Panc1 (cell line): Measurements from ENCODE around the gene TERB1. TPM values are rescaled to one million over a fixed set of nuclear protein-coding genes. Genes with fewer than 3 reads are reported as not detected.

Experiments
- ATAC-seq: fragments of 200-7000 bp; cut with Tn5 transposase; 2 replicates; pipeline ENCODE4 v1.9.1; 2020; ENCODE audit warnings: mild to moderate bottlenecking, moderate library complexity
- BruUV-seq: library from RNA; stranded (reverse); fragments of 400-500 nt; replicated peaks from 2 replicates; lab custom pipeline; 2021; lab: Mats Ljungman, UMichigan
- CTCF ChIA-PET: fragments of 300-600 bp; sonication (Branson Sonifier 250); formaldehyde crosslinking; loops from one replicate; lab custom pipeline; 2022; ENCODE audit warnings: antibody characterized with exemption; lab: Charles Lee
- POLR2A ChIA-PET: fragments of 300-600 bp; sonication (Branson Sonifier 250); formaldehyde crosslinking; loops from one replicate; lab custom pipeline; 2022; ENCODE audit warnings: antibody characterized with exemption; lab: Charles Lee
- DNase-seq: peaks from one replicate; pipeline ENCODE4 v3.0.0-alpha.2; 2010; ENCODE audit warnings: low read depth, low spot score
- H3K27ac ChIP-seq: 2 replicates; pipeline ENCODE4 v1.5.1; 2011; ENCODE audit warnings: mild to moderate bottlenecking, low read length, inconsistent platforms
- H3K27me3 ChIP-seq: fragments of 200-500 bp; sonication (Bioruptor generic); 2 replicates; pipeline ENCODE4 v1.6.0; 2014; ENCODE audit warnings: low read length, inconsistent platforms; ENCODE audit not compliant: control insufficient read depth, insufficient read depth
- H3K36me3 ChIP-seq: fragments of 200-500 bp; sonication (Bioruptor generic); 2 replicates; pipeline ENCODE4 v1.5.1; 2014; ENCODE audit warnings: inconsistent platforms, mild to moderate bottlenecking, low read length, moderate library complexity; ENCODE audit not compliant: control insufficient read depth, insufficient read depth
- H3K4me1 ChIP-seq: 2 replicates; pipeline ENCODE4 v1.5.1; 2011; ENCODE audit warnings: inconsistent platforms, mild to moderate bottlenecking, low read length, moderate library complexity; ENCODE audit not compliant: control insufficient read depth, insufficient read depth
- H3K4me3 ChIP-seq, 2 experiments: 2 replicates each; pipeline ENCODE4 v1.5.1; 2011 to 2012; ENCODE audit warnings: low read depth in 2 of 2, low read length in 2 of 2, mild to moderate bottlenecking in 2 of 2, inconsistent platforms in 1 of 2, moderate library complexity in 1 of 2
- H3K9me3 ChIP-seq: fragments of 200-500 bp; sonication (Bioruptor generic); 2 replicates; pipeline ENCODE4 v1.5.1; 2014; ENCODE audit warnings: low read depth, mild to moderate bottlenecking, inconsistent platforms, low read length, moderate library complexity; ENCODE audit not compliant: control insufficient read depth, insufficient read depth
- CTCF ChIP-seq: fragments of 450-650 bp; IDR thresholded peaks from 2 replicates; pipeline ENCODE4 v1.5.1; 2017; ENCODE audit warnings: mild to moderate bottlenecking
- POLR2AphosphoS5 ChIP-seq: IDR thresholded peaks from 2 replicates; pipeline ENCODE4 v1.6.1; 2012; ENCODE audit warnings: mild to moderate bottlenecking, low read depth, low read length, moderate library complexity
- REST ChIP-seq, 2 experiments: IDR thresholded peaks; 2 replicates each; pipeline ENCODE4 v1.6.1; 2011 to 2012; ENCODE audit warnings: low read depth in 2 of 2, control low read depth in 1 of 2, low read length in 1 of 2, mild to moderate bottlenecking in 1 of 2, moderate library complexity in 1 of 2; ENCODE audit not compliant: insufficient read depth in 1 of 2
- SIN3A ChIP-seq: IDR thresholded peaks from 2 replicates; pipeline ENCODE4 v1.6.1; 2012; ENCODE audit warnings: low read depth, mild to moderate bottlenecking, low read length, moderate library complexity, borderline replicate concordance; ENCODE audit not compliant: insufficient read depth
- TCF7L2 ChIP-seq: IDR thresholded peaks from 2 replicates; pipeline ENCODE4 v1.6.1; 2011; ENCODE audit warnings: mild to moderate bottlenecking, low read depth, low read length, inconsistent platforms
- in situ Hi-C: cut with HindIII; loops from 2 replicates; pipeline ENCODE4 v1.10.0; 2016; ENCODE audit warnings: low sequenced_read_pairs, low pct_unique_long_range_greater_than_20kb
- intact Hi-C: fragments of 100-400 bp; cut with micrococcal nuclease; formaldehyde crosslinking; loops from one replicate; pipeline ENCODE4 v1.10.0; 2022; ENCODE audit not compliant: unreplicated experiment
- total RNA-seq: library from RNA; stranded (reverse); gene quantifications from one replicate; pipeline ENCODE4 v1.2.1, GENCODE V29; 2021; ENCODE audit not compliant: unreplicated experiment

Gene TERB1
- total RNA-seq, 1 experiment from 2014 or later = not detected

- ChIA-PET CTCF (no interaction called here), POLR2A (no interaction called here)
- Histone ChIP-seq H3K27ac (no peak overlapping the region), H3K4me1 (no peaks in the 10 kb centered on the region), H3K9me3 (no peaks in the 10 kb centered on the region), H3K36me3 (no peaks in the 10 kb centered on the region), H3K4me3 (no peak overlapping the region), H3K27me3 (no peaks in the 10 kb centered on the region)
- DNase-seq (no peak), ATAC-seq (no peak)
- in situ Hi-C loops = no loop called here
- no TSS peak for BruUV-seq
- intact Hi-C loops = no loop called here
- TF ChIP-seq TCF7L2 = no peak
- TF ChIP-seq SIN3A = no peak
- no peak for TF ChIP-seq CTCF
- TF ChIP-seq REST (IDR thresholded peaks at IDR 0.05; ENCODE audit: insufficient read depth in 1 of 2, low read depth in 2 of 2, low read length in 1 of 2) = no peak
- no peak for TF ChIP-seq POLR2AphosphoS5
Observed at GRCh38 chr16:66712512-66712911, 88.9 kb downstream of the TERB1 start.

- CTCF ChIA-PET = interaction anchor here (0.6 kb wide), 2 partner anchors 26 to 49 kb away, joined by 3 to 16 read pairs; no protein-coding TSS in a partner anchor
- DNase-seq (no peak), ATAC-seq (no peak)
- Histone ChIP-seq H3K27me3 (no peaks in the 10 kb centered on the region), H3K4me3 (no peak overlapping the region), H3K9me3 (no peaks in the 10 kb centered on the region), H3K27ac (no peak overlapping the region), H3K4me1 (no peaks in the 10 kb centered on the region), H3K36me3 (no peaks in the 10 kb centered on the region)
- BruUV-seq = no TSS peak
- in situ Hi-C loops = no loop called here
- intact Hi-C loops = no loop called here
- TF ChIP-seq SIN3A (no peak), POLR2AphosphoS5 (no peak), TCF7L2 (no peak), REST (IDR thresholded peaks at IDR 0.05; ENCODE audit: insufficient read depth in 1 of 2, low read depth in 2 of 2, low read length in 1 of 2) (no peak), CTCF (no peak)
- POLR2A ChIA-PET = no interaction called here
Observed at GRCh38 chr16:66711581-66711980, 89.8 kb downstream of the TERB1 start.
